ENCODE data around the gene CHP1.
"Not testable (repeated sequence)": the region's sequence is repeated elsewhere in the genome, so short reads cannot be mapped to it uniquely, and the experiment has no call there.

The CHP1 gene

GRCh38 chr15:41258750-41259471 lies 27.8 kb downstream of the CHP1 start:
- DNase-seq = no peak

GRCh38 chr15:41259546-41260189 lies 28.6 kb downstream of the CHP1 start:
- no peak for DNase-seq

GRCh38 chr15:41260924-41261323 lies 29.9 kb downstream of the CHP1 start:
- DNase-seq = not testable (repeated sequence)

- DNase-seq = no peak
Observed at GRCh38 chr15:41262571-41262970, 31.5 kb downstream of the CHP1 start.

GRCh38 chr15:41263891-41264351 lies 32.9 kb downstream of the CHP1 start:
- DNase-seq = no peak

GRCh38 chr15:41269887-41270286 lies 38.8 kb downstream of the CHP1 start:
- no peak for DNase-seq

GRCh38 chr15:41276831-41277230 lies 45.8 kb downstream of the CHP1 start:
- DNase-seq = no peak

- no peak for DNase-seq
Observed at GRCh38 chr15:41278319-41278718, 47.3 kb downstream of the CHP1 start.

- no peak for DNase-seq
Observed at GRCh38 chr15:41279535-41280283, 48.6 kb downstream of the CHP1 start.

GRCh38 chr15:41281236-41281635 lies 50.2 kb downstream of the CHP1 start:
- DNase-seq = no peak

GRCh38 chr15:41282436-41282835 lies 51.4 kb downstream of the CHP1 start:
- DNase-seq = not testable (repeated sequence)

GRCh38 chr15:41282980-41283652 lies 52.0 kb downstream of the CHP1 start:
- DNase-seq = not testable (repeated sequence)

- peak; percentile 97 for DNase-seq
Observed at GRCh38 chr15:41283653-41284426, 52.8 kb downstream of the CHP1 start.

GRCh38 chr15:41284427-41285177 lies 53.5 kb downstream of the CHP1 start:
- peak; percentile 9 for DNase-seq

- DNase-seq = no peak
Observed at GRCh38 chr15:41285285-41285684, 54.2 kb downstream of the CHP1 start.

GRCh38 chr15:41286665-41287333 lies 55.7 kb downstream of the CHP1 start:
- DNase-seq = no peak

- DNase-seq = no peak
Observed at GRCh38 chr15:41288464-41288863, 57.4 kb downstream of the CHP1 start.

GRCh38 chr15:41289953-41290352 lies 58.9 kb downstream of the CHP1 start:
- DNase-seq = no peak

- DNase-seq = no peak
Observed at GRCh38 chr15:41291065-41291631, 60.1 kb downstream of the CHP1 start.

- DNase-seq = no peak
Observed at GRCh38 chr15:41292521-41292920, 61.5 kb downstream of the CHP1 start.

GRCh38 chr15:41301139-41301538 lies 70.1 kb downstream of the CHP1 start:
- DNase-seq = not testable (repeated sequence)
